ENCODE measurements around the gene PRM3.

Gene PRM3

DNA sequence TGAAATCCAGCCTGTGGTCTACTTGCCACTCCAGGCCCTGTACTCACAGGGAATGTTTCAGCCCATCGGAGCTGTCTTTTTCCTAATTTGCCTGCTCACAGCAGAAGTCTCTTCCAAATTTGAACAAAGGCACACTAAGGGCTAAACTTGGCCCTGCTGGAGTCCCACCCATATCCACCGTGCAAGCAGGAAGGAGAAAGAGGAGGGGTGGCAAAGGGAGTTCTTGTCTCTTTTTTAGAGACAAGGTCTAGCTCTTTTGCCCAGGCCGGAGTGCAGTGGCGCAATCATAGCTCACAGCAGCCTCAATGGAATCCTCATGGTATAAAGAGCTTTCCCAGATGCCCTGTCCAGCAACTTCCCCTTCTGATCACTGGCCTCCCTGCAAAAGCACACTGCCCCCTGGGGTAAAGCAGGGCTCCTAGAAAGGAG is 10.4 kb upstream of the PRM3 start:
- FAIRE-seq = no peak
- no peak for DNase-seq (ENCODE audit: low spot score)

DNA sequence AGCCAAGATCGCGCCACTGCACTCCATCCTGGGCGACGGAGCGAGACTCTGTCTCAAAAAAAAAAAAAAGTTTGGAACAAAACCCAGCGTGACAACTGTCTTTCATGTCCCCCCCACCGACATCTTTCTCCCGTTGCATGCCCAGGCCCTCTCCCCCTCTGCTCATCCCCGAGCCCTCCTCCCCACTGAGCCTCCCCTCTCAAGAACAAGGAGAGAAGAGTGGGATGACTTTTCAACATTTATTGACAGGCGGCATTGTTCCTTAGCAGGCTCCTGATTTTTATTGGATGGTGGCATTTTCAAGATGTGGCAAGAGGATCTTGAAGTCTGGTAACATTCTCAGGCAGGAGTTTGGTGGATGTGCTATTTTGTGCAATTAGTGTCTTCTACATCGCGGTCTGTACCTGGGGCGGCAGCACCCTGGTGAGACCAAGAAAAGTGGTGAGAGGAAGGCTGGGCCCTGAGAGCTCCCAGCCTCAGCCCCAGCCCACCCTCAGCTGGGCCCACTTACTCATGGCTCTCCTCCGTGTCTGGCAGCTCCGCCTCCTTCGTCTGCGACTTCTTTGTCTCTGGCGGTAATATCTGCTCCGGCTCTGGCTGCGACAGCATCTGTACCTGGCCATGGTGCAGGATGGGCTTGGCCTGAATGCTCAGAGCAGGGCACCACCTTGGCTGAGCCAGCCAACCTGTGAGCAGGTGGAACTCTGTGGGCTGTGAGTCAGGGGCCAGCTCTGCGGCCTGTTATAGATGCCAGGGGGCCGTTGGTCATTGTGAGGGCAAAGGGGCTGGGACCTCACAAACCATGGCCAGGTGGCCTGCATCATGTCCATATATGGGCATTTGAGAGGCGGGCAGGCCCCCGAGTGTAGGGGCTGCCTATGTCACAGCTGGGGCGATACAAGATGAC is 7.4 kb upstream of the PRM3 start, which contains the start of gene PRM1:
PRM1 (minus strand) TSS at position 715 of the 907 bp plus-strand sequence; CDS start at position 623, 92 bp downstream.
- FAIRE-seq = no peak
- DNase-seq (ENCODE audit: low spot score) = no peak

DNA sequence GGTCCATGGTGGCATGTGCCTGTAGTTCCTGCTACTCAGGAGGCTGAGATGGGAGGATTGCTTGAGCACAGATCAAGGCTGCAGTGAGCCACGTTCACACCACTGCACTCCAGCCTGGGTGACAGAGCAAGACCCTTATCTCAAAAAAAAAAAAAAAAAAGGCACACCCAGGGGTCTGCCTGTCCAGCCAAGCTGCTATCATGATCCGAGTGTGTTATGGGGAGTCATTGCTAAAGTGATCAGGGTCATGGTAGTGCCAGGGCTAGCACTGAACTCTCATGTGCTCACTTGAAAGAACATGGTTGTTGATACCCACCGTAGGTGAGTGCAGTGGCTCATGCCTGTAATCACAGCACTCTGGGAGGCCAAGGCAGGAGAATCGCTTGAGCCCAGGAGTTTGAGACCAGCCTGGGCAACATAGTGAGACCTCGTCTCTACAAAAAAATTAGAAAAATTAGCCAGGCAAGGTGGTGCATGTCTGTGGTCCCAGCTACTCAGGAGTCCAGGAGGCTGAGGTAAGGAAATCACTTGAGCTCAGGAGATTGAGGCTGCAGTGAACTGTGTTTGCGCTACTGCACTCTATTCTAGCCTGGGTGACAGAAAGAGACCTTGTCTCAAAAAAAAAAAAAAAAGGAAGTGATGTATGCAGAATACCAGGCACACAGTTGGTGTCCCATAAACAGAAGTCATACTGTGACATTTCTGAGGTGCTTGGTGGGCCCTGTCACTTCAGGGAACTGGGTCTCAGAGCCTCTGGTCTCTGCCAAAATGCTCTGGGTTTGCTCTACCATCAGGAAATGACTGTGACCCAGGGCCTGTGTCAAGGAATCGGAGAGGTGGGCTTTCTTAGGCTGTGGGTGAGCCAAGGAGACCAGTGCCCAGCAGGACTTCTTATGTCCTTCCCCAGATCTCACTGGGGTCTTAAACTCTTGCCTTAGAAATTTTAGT is 5.5 kb upstream of the PRM3 start:
- no peak for FAIRE-seq
- DNase-seq (ENCODE audit: low spot score) = no peak

DNA sequence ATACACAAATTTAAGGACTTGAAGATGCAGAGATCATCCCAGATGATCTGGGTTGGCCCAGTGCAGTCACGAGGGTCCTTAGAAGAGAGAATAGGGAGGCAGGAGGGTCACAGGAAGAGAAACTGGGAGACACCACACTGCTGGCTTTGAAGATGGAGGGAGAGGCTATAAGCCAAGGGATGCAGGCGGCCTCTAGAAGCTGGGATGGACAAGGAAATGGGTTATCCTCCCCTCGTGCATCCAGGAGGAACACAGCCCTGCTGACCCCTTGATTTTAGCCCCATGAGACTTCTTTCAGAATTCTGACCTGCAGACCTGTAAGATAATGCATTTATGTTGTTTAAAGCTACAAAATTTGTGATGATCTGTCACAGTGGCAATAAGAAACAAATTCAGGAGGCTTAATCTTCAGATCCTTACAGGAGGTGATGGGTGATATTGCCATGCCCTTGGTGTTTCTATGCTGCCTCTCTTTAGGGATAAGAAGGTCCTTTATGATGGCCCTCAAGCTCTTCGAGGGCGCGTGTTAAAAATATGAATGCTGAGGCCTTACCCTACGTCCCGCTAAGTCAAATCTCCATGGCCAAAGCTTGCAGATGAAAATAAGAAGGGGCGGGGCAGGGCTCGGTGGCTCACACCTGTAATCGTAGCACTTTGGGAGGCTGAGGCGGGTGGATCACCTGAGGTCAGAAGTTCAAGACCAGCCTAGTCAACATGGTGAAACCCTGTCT is 4.3 kb upstream of the PRM3 start:
- FAIRE-seq (no peak), DNase-seq (ENCODE audit: low spot score) (no peak)

DNA sequence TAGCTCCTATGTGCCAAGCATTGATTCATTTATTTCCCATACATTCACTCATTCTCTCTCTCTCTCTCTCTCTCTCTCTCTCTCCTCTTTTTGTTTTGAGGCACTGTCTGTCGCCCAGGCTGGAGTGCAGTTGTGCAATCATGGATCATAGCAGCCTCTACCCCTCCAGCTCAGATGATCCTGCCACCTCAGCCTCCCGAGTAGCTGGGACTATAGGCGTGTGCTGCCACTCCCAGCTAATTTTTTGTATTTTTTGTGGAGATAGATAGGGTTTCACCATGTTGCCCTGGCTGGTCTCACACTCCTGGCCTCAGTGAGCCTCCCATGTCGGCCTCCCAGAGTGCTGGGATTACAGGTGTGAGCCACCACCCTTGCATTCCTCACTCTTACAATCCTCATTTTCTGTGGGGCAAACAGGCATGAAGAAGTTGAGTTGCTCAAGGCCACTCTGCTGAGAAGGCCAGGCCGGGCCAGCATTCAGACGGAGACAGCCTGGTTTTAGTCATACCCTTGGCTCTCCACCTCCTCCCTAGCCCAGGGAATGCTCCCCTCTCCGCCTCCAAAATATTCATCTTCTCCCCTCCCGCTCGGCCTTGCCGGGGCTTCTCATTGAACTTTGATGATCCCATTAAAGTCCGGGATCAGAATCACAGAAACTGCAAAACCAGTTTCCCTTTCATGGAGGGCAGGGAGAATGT is 3.6 kb upstream of the PRM3 start:
- no peak for FAIRE-seq
- no peak for DNase-seq (ENCODE audit: low spot score)

DNA sequence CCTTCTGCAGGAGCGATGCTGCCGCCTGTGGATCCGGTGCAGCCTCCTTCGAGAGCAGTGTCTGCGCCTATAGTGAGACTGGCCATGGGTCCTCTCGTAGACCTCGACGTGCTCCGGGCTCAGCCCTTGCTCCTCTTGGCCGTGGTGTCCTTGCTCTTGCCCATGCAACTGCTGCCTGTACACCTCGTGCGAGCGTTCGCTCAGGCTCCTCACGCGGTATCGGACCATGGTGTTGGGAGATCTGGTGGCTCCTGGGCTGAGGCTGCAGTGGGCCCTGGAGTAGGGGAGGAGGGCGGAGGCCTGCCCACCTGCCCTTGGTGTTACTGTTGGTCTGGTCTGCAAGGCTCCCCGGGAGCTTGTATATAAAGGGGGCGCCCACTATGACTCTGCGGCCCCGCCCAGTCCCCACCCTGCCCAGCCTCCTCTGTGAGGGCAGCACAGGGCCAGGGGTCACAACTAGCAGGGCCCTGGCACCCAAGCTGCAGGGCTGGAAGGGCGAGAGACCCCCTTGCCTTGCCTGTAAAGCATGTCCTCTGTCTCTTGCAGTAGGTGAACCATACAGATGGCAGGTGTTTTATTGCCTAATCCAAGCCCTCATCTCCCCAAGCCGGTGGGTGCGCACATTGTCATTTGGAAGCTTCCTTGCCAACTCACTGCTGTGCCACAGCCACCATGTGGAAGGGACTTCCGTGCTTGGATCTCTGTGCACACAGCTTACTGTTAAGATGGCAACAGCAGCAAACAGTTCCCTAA is 2.9 kb upstream of the PRM3 start, which contains the start of gene PRM2:
PRM2 (minus strand) TSS at position 338 of the 753 bp plus-strand sequence; CDS start at position 228, 110 bp downstream.
- FAIRE-seq = no peak
- DNase-seq (ENCODE audit: low spot score) = no peak

DNA sequence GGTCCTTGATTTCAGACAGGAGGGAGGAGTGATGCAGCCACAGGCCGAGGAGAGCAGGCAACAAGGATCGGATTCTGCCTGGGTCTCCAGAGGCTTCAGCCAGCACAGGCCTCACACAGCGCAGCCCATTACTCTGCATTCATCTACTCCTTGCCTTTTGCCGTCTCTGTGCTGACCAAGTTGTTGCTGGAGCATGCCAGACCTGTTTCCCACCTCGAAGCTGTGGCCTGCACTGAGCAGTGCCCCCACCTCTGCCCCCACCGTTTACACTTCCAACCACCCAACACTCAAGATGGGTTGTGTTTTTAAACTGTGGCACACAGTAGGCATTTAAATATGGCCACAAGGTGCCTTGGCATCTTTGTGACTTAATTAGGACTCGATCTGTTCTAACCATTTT is 1.5 kb upstream of the PRM3 start:
- no peak for DNase-seq (ENCODE audit: low spot score)
- peak; percentile 55 for FAIRE-seq

DNA sequence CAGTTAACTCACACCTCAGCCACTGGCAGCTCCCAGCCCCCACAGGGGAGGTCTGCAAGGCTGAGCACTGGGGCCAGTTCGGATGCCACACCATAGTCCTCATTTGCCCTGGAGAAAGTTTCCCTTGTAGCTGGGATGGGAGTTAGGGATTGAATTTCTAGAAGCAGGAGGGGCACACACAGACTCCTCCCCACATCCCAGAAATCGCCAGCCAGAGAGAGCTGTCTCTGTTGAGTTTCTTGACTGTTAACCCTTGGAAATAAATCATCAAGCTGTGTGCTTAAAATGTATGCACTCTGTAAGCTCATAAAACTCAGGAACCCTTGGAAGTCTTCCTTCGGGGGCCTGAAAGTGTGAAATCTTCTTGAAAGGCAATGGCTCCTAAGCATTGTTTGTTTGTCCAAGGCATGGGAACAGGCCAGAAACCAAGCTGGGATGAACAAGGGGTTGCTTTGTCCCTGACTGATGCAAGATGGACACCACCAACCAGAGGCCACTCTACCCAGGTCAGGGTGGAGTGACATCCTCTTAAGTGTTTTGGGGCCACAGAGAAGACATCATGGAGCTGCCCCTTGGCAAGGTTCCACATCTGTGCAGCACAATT is 394 bp upstream of the PRM3 start:
- DNase-seq (ENCODE audit: low spot score) (peak; percentile 84), FAIRE-seq (no peak)

DNA sequence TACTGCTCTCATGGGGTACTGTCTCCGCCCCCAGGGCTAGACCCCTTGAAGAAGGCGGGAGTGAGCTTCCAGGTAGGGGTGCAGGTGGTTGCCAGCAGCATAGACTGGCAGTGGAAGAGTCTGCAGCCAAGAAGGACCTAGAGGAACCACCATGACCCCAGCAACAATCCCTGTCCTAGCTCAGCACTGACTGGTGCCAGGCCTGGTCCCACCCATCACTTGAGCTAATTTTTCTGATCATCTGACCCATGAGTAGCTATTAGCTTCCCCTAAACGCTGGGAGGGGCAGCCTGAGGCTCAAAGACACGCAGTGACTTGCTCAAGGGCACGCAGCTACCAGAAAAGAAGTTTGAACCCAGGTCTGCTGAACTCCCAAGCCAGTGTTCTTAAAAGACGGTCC is 945 bp downstream of the PRM3 start:
- FAIRE-seq (no peak), DNase-seq (ENCODE audit: low spot score) (no peak)

DNA sequence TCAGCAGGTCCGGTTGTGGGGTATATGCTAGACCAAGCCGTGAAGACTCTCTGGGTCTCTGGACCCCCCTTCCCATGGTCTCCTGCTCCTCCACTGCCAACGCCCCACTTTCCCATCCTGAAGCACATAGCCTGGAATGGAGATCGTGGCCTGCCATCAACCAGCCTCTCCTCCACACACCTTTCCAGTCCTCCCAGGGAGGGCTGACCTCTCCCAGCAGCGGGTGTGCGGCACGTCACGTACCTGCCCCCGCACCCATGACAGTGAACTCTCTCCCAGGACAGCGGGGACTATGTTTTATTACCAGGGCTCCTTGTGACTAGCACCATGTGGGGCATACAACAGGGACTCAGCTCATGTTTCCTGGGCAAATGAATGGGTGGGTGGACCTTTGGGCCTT is 1.8 kb downstream of the PRM3 start:
- FAIRE-seq (no peak), DNase-seq (ENCODE audit: low spot score) (no peak)

DNA sequence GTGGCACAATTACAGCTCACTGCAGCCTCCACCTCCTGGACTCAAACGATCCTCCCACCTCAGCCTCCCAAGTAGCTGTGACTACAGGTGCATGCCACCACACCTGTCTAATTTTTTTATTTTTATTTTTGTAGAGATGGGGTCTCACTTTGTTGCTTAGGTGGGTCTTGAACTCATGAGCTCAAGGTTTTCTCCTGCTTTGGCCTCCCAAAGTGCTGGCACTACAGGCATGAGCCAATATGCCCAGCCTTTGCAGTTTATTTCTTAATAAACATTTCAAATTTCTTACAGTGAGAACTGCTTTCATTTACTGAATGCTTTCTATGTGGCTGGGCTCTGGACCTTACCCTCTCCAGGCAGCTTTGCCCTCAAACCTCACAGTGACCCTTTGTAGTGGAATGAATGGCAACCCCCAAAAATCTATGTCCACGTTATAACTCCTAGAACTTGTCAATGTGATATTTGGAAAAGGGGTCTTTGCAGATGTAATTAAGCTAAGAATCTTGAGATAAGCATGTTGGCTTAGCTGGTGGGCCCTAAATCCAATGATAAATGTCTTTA is 2.7 kb downstream of the PRM3 start:
- DNase-seq (ENCODE audit: low spot score) (no peak), FAIRE-seq (no peak)

DNA sequence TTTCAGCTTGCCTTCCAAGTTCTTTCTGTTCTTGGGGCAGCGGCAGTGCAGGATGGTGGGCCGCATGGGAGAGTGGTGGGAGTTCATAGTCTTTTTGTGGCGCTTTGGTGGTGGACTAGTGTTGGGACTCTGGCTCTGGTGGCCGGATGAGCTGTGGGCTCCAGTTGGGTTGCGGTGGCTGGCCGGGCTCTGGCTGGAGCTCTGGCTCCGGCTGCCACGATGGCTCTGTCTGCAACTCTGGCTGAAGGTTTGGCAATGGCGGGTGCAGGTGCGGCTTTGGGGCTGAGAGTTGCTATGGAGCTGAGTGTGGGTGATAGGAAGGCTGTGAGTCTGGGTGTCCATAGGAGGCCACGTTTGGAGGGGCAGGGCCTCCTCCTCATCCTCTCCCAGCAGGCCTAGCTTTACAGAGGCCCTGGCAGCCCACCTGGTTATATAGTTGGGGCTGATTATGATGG is 4.5 kb downstream of the PRM3 start, which contains the start of gene TNP2:
TNP2 (minus strand) TSS at position 405 of the 455 bp plus-strand sequence; CDS start at position 342, 63 bp downstream.
- FAIRE-seq (no peak), DNase-seq (ENCODE audit: low spot score) (no peak)

DNA sequence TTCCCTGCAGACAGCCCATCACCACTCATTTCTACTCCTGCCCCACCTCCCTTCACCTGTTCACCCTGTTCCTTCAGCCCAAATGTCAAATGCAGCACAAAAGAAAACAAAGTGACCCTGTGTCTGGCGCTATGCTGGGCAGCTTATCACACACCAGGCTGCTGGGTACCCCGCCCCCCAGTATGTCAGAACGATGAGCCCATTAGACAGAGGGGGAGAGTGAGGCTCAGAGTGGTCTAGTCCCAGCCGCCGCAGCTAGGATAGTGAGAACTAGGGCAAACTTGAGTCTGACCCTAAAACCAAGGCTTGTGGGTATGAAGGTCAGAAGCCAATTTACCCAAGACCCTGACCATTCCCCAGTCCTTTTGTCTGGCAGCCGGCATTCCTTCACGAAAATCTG is 8.3 kb downstream of the PRM3 start:
- FAIRE-seq (no peak), DNase-seq (ENCODE audit: low spot score) (no peak)

DNA sequence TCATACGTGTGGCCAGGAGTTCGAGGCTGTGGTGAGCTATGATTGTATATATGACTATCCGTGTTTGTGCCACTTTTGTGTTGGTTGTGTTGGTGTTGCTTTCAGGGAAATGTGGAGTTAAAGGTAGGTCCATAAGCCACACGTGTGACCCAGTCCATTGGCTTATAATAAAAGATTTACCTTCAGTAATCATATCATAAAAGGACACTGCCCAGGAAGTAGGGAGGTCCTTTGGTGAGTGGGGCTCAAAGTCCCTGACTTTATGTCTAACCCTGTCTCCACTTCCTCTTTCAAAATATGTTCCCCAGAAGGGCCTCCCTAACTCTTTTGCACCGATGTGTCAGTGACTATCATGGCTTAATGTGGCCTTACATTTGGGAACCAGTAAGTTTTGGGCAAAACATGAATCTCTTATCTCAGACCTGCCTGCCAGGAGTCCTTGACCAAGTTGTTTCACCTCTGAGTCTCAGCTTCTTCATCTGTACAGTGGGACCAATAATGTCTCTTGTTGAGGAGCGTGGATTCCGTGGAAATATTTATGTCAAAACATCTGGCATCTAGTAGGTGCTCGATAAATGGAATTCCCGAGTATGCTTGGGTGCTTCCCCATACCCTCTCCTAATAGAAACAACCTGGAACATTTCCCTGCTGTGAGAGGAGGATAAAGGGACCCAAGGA is 9.1 kb downstream of the PRM3 start:
- DNase-seq (ENCODE audit: low spot score) = no peak
- FAIRE-seq = no peak

DNA sequence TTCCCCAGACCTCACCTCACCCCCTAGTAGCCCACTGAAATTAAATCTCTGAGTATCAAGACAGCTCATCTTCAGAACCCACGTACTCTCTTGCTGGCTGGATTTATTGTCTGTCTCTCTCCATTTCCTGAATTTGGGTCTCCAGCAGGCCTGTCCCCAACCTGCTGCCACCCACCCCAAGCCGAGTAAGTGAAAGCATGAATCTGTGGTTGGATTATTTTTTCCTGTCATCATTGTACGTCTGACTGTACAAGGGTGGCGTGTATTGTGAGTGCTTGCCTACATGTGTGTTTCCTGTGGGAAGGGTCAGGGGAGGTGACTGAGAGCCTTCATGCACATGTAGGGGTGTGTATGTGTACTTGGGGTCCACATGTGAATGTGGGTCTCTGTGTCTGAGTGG is 9.7 kb downstream of the PRM3 start:
- FAIRE-seq = no peak

DNA sequence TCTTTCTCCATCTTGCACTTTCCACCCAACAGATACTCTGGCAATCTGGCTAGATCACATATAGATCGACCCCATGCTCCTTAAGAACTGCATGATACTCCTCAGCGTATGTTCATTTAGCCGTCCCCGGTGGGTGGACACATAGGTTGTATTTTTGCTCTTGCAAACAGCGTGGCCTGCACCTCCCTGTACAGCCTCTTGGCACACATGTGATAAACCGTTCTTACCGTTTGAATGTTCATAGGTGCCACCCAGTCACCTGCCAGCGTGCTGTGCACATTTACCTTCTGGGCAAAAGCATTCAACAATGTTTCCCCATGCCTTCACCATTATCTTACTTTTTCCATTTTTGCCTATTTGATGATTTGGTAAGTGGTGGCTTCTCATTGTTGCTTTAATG is 10.5 kb downstream of the PRM3 start:
- DNase-seq (ENCODE audit: low spot score) (no peak), FAIRE-seq (no peak)

More for the DNA sequence above, 9.7 kb downstream of the PRM3 start:
- no peak for DNase-seq (ENCODE audit: low spot score)

DNA sequence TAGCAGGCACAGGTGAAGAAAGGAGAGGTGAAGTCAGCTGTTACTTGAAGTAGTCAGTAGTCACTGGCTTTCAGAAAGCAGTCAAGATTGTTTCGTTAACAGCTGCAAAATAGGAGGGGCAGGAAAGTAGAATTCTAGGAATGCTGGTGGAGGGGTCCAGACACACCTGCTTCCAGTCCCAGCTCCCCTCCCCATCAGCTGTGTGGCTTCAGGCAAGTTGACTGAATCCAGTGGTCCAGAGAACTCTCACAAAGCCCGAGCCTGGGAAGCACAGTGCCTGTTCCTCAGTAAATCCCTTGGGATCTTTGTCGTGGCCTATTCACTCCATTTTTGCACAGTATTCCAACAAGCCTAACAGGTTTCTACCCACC is 12.8 kb downstream of the PRM3 start:
- DNase-seq (ENCODE audit: low spot score) (no peak), FAIRE-seq (no peak)
